ENCODE data around the gene C7orf25.

C7orf25 gene

GRCh38 chr7:42911454-42912447, at the start of gene C7orf25:
TSS of gene C7orf25 (minus strand) at chr7:42912070. CDS start at chr7:42910900, 1,170 bp downstream.
- TF ChIP-seq YY1 (IDR thresholded peaks at IDR 0.05; ENCODE audit: low read depth) (peak; percentile 100), MAX (IDR thresholded peaks at IDR 0.05) (peak; percentile 88), REST (IDR thresholded peaks at IDR 0.05; ENCODE audit: low read depth) (no peak), EGR1 (IDR thresholded peaks at IDR 0.05) (peak; percentile 43), CEBPB (IDR thresholded peaks at IDR 0.05) (no peak), ZBTB7A (IDR thresholded peaks at IDR 0.05; ENCODE audit: low read depth) (peak; percentile 83; the same call in 1 of the 2 replicates), TCF12 (IDR thresholded peaks at IDR 0.05; ENCODE audit: low read depth) (peak; percentile 74), CREB1 (IDR thresholded peaks at IDR 0.05; ENCODE audit: low read depth) (peak; percentile 47; the same call in 1 of the 2 replicates), NFIC (IDR thresholded peaks at IDR 0.05) (no peak), USF1 (IDR thresholded peaks at IDR 0.05) (peak; percentile 99), FOXM1 (IDR thresholded peaks at IDR 0.05; ENCODE audit: borderline replicate concordance, low read depth) (no peak), EP300 (IDR thresholded peaks at IDR 0.05; ENCODE audit: borderline replicate concordance) (no peak; the same call in 1 of the 2 replicates), TEAD4 (IDR thresholded peaks at IDR 0.05) (peak; percentile 25; the same call in 1 of the 2 replicates), TAF1 (IDR thresholded peaks at IDR 0.05; ENCODE audit: low read depth) (peak; percentile 74), RAD21 (IDR thresholded peaks at IDR 0.05; ENCODE audit: low read depth) (no peak)

GRCh38 chr7:42961170-42961569, 49.3 kb upstream of the C7orf25 start:
- no peak for TF ChIP-seq TEAD4 (IDR thresholded peaks at IDR 0.05)
- no peak for TF ChIP-seq NFIC (IDR thresholded peaks at IDR 0.05)

GRCh38 chr7:42960762-42961161, 48.9 kb upstream of the C7orf25 start:
- TF ChIP-seq EP300 (IDR thresholded peaks at IDR 0.05; ENCODE audit: borderline replicate concordance) = no peak

GRCh38 chr7:42959549-42959948, 47.7 kb upstream of the C7orf25 start:
- TF ChIP-seq USF1 (IDR thresholded peaks at IDR 0.05) = no peak
- TF ChIP-seq MAX (IDR thresholded peaks at IDR 0.05) = no peak
- no peak for TF ChIP-seq EGR1 (IDR thresholded peaks at IDR 0.05)
- no peak for TF ChIP-seq TAF1 (IDR thresholded peaks at IDR 0.05; ENCODE audit: low read depth)
- TF ChIP-seq NFIC (IDR thresholded peaks at IDR 0.05) = no peak
- no peak for TF ChIP-seq TCF12 (IDR thresholded peaks at IDR 0.05; ENCODE audit: low read depth)
- TF ChIP-seq CEBPB (IDR thresholded peaks at IDR 0.05) = no peak
- no peak for TF ChIP-seq CREB1 (IDR thresholded peaks at IDR 0.05; ENCODE audit: low read depth)
- TF ChIP-seq REST (IDR thresholded peaks at IDR 0.05; ENCODE audit: low read depth) = no peak

- no peak for TF ChIP-seq TEAD4 (IDR thresholded peaks at IDR 0.05)
- no peak for TF ChIP-seq RAD21 (IDR thresholded peaks at IDR 0.05; ENCODE audit: low read depth)
- no peak for TF ChIP-seq REST (IDR thresholded peaks at IDR 0.05; ENCODE audit: low read depth)
- no peak for TF ChIP-seq ZBTB7A (IDR thresholded peaks at IDR 0.05; ENCODE audit: low read depth)
- TF ChIP-seq TCF12 (IDR thresholded peaks at IDR 0.05; ENCODE audit: low read depth) = no peak
- TF ChIP-seq CREB1 (IDR thresholded peaks at IDR 0.05; ENCODE audit: low read depth) = no peak
- TF ChIP-seq USF1 (IDR thresholded peaks at IDR 0.05) = no peak
- TF ChIP-seq YY1 (IDR thresholded peaks at IDR 0.05; ENCODE audit: low read depth) = no peak
- TF ChIP-seq EP300 (IDR thresholded peaks at IDR 0.05; ENCODE audit: borderline replicate concordance) = no peak
- TF ChIP-seq FOXM1 (IDR thresholded peaks at IDR 0.05; ENCODE audit: borderline replicate concordance, low read depth) = no peak
Measured at GRCh38 chr7:42956062-42956461, 44.2 kb upstream of the C7orf25 start.

Measured in Ishikawa (cell line).